Upper lobe of left lung (tissue), 6 donors: Measurements from ENCODE around the gene PDE6G. TPM values are rescaled to one million over a fixed set of nuclear protein-coding genes. Genes with fewer than 3 reads are reported as not detected.

Experiments used
- ATAC-seq, 2 donors: fragments of 200-7000 bp; cut with Tn5 transposase; one replicate each; pipeline ENCODE4 v1.9.1; 2022; ENCODE audit warnings: mild to moderate bottlenecking in 2 of 2, moderate library complexity in 2 of 2; ENCODE audit not compliant: low FRiP score in 2 of 2
- DNase-seq, 2 donors: peaks; one replicate each; pipeline ENCODE4 v3.0.0-alpha.2; 2019 to 2020
- H3K27ac ChIP-seq, 4 donors: fragments of 200-600 bp; sonication (generic); one replicate each; pipeline ENCODE4 v1.5.1; 2016 to 2019
- H3K27me3 ChIP-seq, 4 donors: fragments of 200-600 bp; sonication (generic); one replicate each; pipeline ENCODE4 v1.5.1; 2017 to 2019
- H3K36me3 ChIP-seq, 4 donors: fragments of 200-600 bp; sonication (generic); one replicate each; pipeline ENCODE4 v1.5.1; 2016 to 2019
- H3K4me1 ChIP-seq, 4 donors: fragments of 200-600 bp; sonication (generic); one replicate each; pipeline ENCODE4 v1.5.1; 2018 to 2019
- H3K4me3 ChIP-seq, 4 donors: fragments of 200-600 bp; sonication (generic); one replicate each; pipeline ENCODE4 v1.5.1; 2017 to 2019; ENCODE audit warnings: mild to moderate bottlenecking in 2 of 4, moderate library complexity in 1 of 4
- H3K9me3 ChIP-seq, 4 donors: fragments of 200-600 bp; sonication (generic); one replicate each; pipeline ENCODE4 v1.5.1; 2018 to 2019
- CTCF ChIP-seq, 6 experiments: fragments of 450-650 bp in 4 of 6; fragments of 200-600 bp in 2 of 6; sonication (generic) in 2 of 6; IDR thresholded peaks; one replicate each; pipeline ENCODE4 v1.5.1; 2016 to 2019; ENCODE audit warnings: antibody characterized with exemption in 6 of 6
- EP300 ChIP-seq, 4 donors: sonication (generic); formaldehyde crosslinking; IDR thresholded peaks; one replicate each; pipeline ENCODE4 v1.5.1; 2017; ENCODE audit warnings: antibody characterized with exemption in 4 of 4, control low read depth in 2 of 4
- POLR2A ChIP-seq, 4 donors: fragments of 450-650 bp; IDR thresholded peaks; one replicate each; pipeline ENCODE4 v1.5.1; 2016 to 2017; ENCODE audit warnings: antibody characterized with exemption in 4 of 4, mild to moderate bottlenecking in 2 of 4
- POLR2AphosphoS5 ChIP-seq, 2 donors: sonication (generic); formaldehyde crosslinking; IDR thresholded peaks; one replicate each; pipeline ENCODE4 v1.5.1; 2017; ENCODE audit warnings: antibody characterized with exemption in 2 of 2
- WGBS, 2 donors: methylation state at CpG; one replicate each; pipeline ENCODE4 v1.1.5; 2017 to 2018; 5-methylcytosine and 5-hydroxymethylcytosine counted together
- total RNA-seq, 6 donors: library from RNA; depleted of rRNA in 4 of 6; stranded (reverse); fragments of >200 nt in 4 of 6; gene quantifications; one replicate each; pipeline versions ENCODE4 v1.1.0 to v1.2.1, GENCODE V29; 2016 to 2021
- donor health status: DM: no; HTN: no; CAD: no; lungs with moderate emphysema.
- donor health status: DM: no; HTN: yes; CAD: no; lungs with severe emphysema.

PDE6G gene
- total RNA-seq, 6 donors from 2014 or later = 1.0 to 12.6 (median 1.7) TPM; not detected in 3

- TF ChIP-seq POLR2A (IDR thresholded peaks at IDR 0.05) = peak in 3 of 4 donors; percentile 67 to 91 (median 89)
- peak; percentile 72 to 79 for TF ChIP-seq POLR2AphosphoS5 (IDR thresholded peaks at IDR 0.05)
- peak in 1 of 6 experiments; percentile 5 for TF ChIP-seq CTCF (IDR thresholded peaks at IDR 0.05)
- no peak for TF ChIP-seq EP300 (IDR thresholded peaks at IDR 0.05)
- Histone ChIP-seq H3K9me3 (no peaks in the 10 kb centered on the region), H3K27me3 (no peaks in the 10 kb centered on the region), H3K27ac (peak within 1 kb of the TSS; percentile 82 to 93 (median 88)), H3K4me3 (peak within 1 kb of the TSS; percentile 88 to 100 (median 92)), H3K36me3 (peaks cover 15 to 47% (median 31%) of the 10 kb centered on the region in 4 donors), H3K4me1 (peaks cover 22 to 38% (median 28%) of the 10 kb centered on the region in 4 donors)
- ATAC-seq (peak; percentile 98), DNase-seq (peak; percentile 96 to 99)
- 0% methylated on average over 22 to 49 of the region's 112 CpGs for WGBS, 2 donors
Observed at GRCh38 chr17:81683584-81684441, 27.5 kb upstream of the PDE6G start, which contains the start of the genes ARL16 and HGS. Gene ARL16, minus strand, starts transcription at chr17:81683797. Its CDS starts 44 bp downstream, at chr17:81683753. Gene HGS, plus strand, starts transcription at chr17:81684011. Its CDS starts 56 bp downstream, at chr17:81684067.

GRCh38 chr17:81683208-81683583 is 26.9 kb upstream of the PDE6G start:
- peak overlapping the region; percentile 82 to 93 (median 88) for H3K27ac ChIP-seq
- 1% methylated on average over 25 of the region's 37 CpGs; no CpG with 5 or more reads in 1 of the 2 donors for WGBS, 2 donors
- H3K4me3 ChIP-seq = peak overlapping the region; percentile 88 to 100 (median 92)
- no peaks in the 10 kb centered on the region for H3K27me3 ChIP-seq
- no peaks in the 10 kb centered on the region for H3K9me3 ChIP-seq
- peaks cover 9 to 40% (median 24%) of the 10 kb centered on the region in 4 donors for H3K36me3 ChIP-seq
- H3K4me1 ChIP-seq = peaks cover 22 to 38% (median 28%) of the 10 kb centered on the region in 4 donors
- ATAC-seq = no peak
- TF ChIP-seq POLR2A (IDR thresholded peaks at IDR 0.05) (no peak), CTCF (IDR thresholded peaks at IDR 0.05) (no peak), POLR2AphosphoS5 (IDR thresholded peaks at IDR 0.05) (no peak), EP300 (IDR thresholded peaks at IDR 0.05) (no peak)
- no peak for DNase-seq

GRCh38 chr17:81682565-81683207 is 26.3 kb upstream of the PDE6G start:
- H3K36me3 ChIP-seq = peaks cover 9 to 35% (median 19%) of the 10 kb centered on the region in 4 donors
- peak overlapping the region; percentile 88 to 100 (median 92) for H3K4me3 ChIP-seq
- H3K27ac ChIP-seq = peak overlapping the region; percentile 82 to 93 (median 88)
- ATAC-seq (no peak), DNase-seq (no peak)
- WGBS, 2 donors = 42 to 47% methylated on average over 17 to 19 of the region's 19 CpGs
- H3K9me3 ChIP-seq = no peaks in the 10 kb centered on the region
- no peaks in the 10 kb centered on the region for H3K27me3 ChIP-seq
- TF ChIP-seq EP300 (IDR thresholded peaks at IDR 0.05) (no peak), CTCF (IDR thresholded peaks at IDR 0.05) (no peak), POLR2AphosphoS5 (IDR thresholded peaks at IDR 0.05) (no peak), POLR2A (IDR thresholded peaks at IDR 0.05) (no peak)
- peaks cover 22 to 38% (median 28%) of the 10 kb centered on the region in 4 donors for H3K4me1 ChIP-seq

- no peaks in the 10 kb centered on the region for H3K27me3 ChIP-seq
- no peak for ATAC-seq
- peaks cover 2 to 25% (median 9%) of the 10 kb centered on the region in 4 donors for H3K36me3 ChIP-seq
- no peak overlapping the region for H3K27ac ChIP-seq
- H3K4me3 ChIP-seq = no peak overlapping the region
- no peak for TF ChIP-seq POLR2AphosphoS5 (IDR thresholded peaks at IDR 0.05)
- TF ChIP-seq POLR2A (IDR thresholded peaks at IDR 0.05) = no peak
- no peak for TF ChIP-seq EP300 (IDR thresholded peaks at IDR 0.05)
- no peak for TF ChIP-seq CTCF (IDR thresholded peaks at IDR 0.05)
- H3K9me3 ChIP-seq = no peaks in the 10 kb centered on the region
- DNase-seq = no peak
- peaks cover 22 to 38% (median 27%) of the 10 kb centered on the region in 4 donors for H3K4me1 ChIP-seq
- 83 to 92% methylated on average over 9 to 17 of the region's 17 CpGs for WGBS, 2 donors
Observed at GRCh38 chr17:81681672-81682071, 25.3 kb upstream of the PDE6G start.
